HepG2 (cell line): ENCODE data around the gene JAGN1. TPM values are rescaled to one million over a fixed set of nuclear protein-coding genes. Genes with fewer than 3 reads are reported as not detected.

Experiments used
- ATAC-seq: fragments of 200-7000 bp; cut with Tn5 transposase; 3 replicates; pipeline ENCODE4 v1.9.1; 2020; ENCODE audit warnings: mild to moderate bottlenecking, moderate library complexity
- BruUV-seq: library from RNA; stranded (reverse); fragments of 400-500 nt; replicated peaks from 2 replicates; lab custom pipeline; 2021; lab: Mats Ljungman, UMichigan
- CTCF ChIA-PET: fragments of 300-600 bp; formaldehyde crosslinking; extraction: SDS; loops from one replicate; lab custom pipeline; 2021; ENCODE audit warnings: low total read pairs, inconsistent platforms, low intra/inter-chr PET ratio; lab: Yijun Ruan, JAX
- POLR2A ChIA-PET: fragments of 350-600 bp; sonication (Branson Sonifier 250); formaldehyde crosslinking; loops from one replicate; lab custom pipeline; 2020; ENCODE audit warnings: antibody characterized with exemption, inconsistent platforms; lab: Yijun Ruan, JAX
- DNase-seq: peaks from one replicate; pipeline ENCODE4 v3.0.0-alpha.2; 2015; ENCODE audit warnings: low spot score
- FAIRE-seq: peaks from 3 replicates; lab custom pipeline; 2011; peaks lifted over from hg19 to GRCh38; lab: Jason Lieb, UNC
- H2AFZ ChIP-seq: one replicate; pipeline ENCODE4 v1.6.1; 2011; ENCODE audit warnings: low read length, inconsistent platforms
- H3K27ac ChIP-seq: fragments of 300-600 bp; 3 replicates; pipeline ENCODE4 v1.8.0; 2011; ENCODE audit warnings: mixed run types, mild to moderate bottlenecking, mixed read lengths, low read length, inconsistent platforms; ENCODE audit not compliant: insufficient read depth; ENCODE audit errors: extremely low read length
- H3K27me3 ChIP-seq, 2 experiments: fragments of 200-600 bp in 1 of 2; 2 replicates in 1 of 2; 3 replicates in 1 of 2; pipeline versions ENCODE4 v1.6.0 to v1.8.0; 2011; ENCODE audit warnings: low read length in 2 of 2, mild to moderate bottlenecking in 2 of 2, moderate library complexity in 2 of 2, inconsistent platforms in 1 of 2; ENCODE audit not compliant: insufficient read depth in 2 of 2, control insufficient read depth in 1 of 2
- H3K36me3 ChIP-seq, 2 experiments: fragments of 200-600 bp in 1 of 2; replicated peaks in 1 of 2; 2 replicates in 1 of 2; 3 replicates in 1 of 2; pipeline versions ENCODE4 v1.5.1 to v1.8.0; 2011; ENCODE audit warnings: low read length in 2 of 2, inconsistent platforms in 1 of 2; ENCODE audit not compliant: insufficient read depth in 2 of 2, control insufficient read depth in 1 of 2
- H3K4me1 ChIP-seq: 2 replicates; pipeline ENCODE4 v1.5.1; 2012; ENCODE audit warnings: low read length, inconsistent platforms; ENCODE audit not compliant: insufficient read depth
- H3K4me2 ChIP-seq: 2 replicates; pipeline ENCODE4 v1.6.0; 2011; ENCODE audit warnings: low read depth, low read length, inconsistent platforms
- H3K4me3 ChIP-seq, 3 experiments: fragments of 200-600 bp in 1 of 3; sonication (generic), shearing (Covaris generic) in 1 of 3; replicated peaks in 1 of 3; 2 replicates each; pipeline ENCODE4 v1.5.1; 2011 to 2016; ENCODE audit warnings: low read length in 3 of 3, inconsistent platforms in 2 of 3, low read depth in 2 of 3, mild to moderate bottlenecking in 2 of 3, control low read depth in 1 of 3, mixed read lengths in 1 of 3; ENCODE audit not compliant: insufficient read depth in 1 of 3
- H3K79me2 ChIP-seq: one replicate; pipeline ENCODE4 v1.6.1; 2011; ENCODE audit warnings: low read length, inconsistent platforms; ENCODE audit not compliant: insufficient read depth
- H3K9ac ChIP-seq: 2 replicates; pipeline ENCODE4 v1.6.0; 2011; ENCODE audit warnings: mild to moderate bottlenecking, low read depth, low read length, inconsistent platforms; ENCODE audit not compliant: insufficient read depth
- H3K9me3 ChIP-seq: 2 replicates; pipeline ENCODE4 v1.5.1; 2012; ENCODE audit warnings: mild to moderate bottlenecking, low read length
- H4K20me1 ChIP-seq: 2 replicates; pipeline ENCODE4 v1.6.0; 2011; ENCODE audit warnings: inconsistent platforms, mild to moderate bottlenecking, low read length, moderate library complexity; ENCODE audit not compliant: insufficient read depth
- ELF1 ChIP-seq: sonication (generic); formaldehyde crosslinking; IDR thresholded peaks from 2 replicates; pipeline ENCODE4 v1.4.0; 2020; ENCODE audit warnings: missing genetic modification reagents
- HES4 ChIP-seq: sonication (generic); formaldehyde crosslinking; IDR thresholded peaks from 2 replicates; pipeline ENCODE4 v1.9.0; 2021; ENCODE audit warnings: mild to moderate bottlenecking, missing genetic modification reagents, borderline replicate concordance
- HNF1B ChIP-seq: sonication (generic); formaldehyde crosslinking; IDR thresholded peaks from 2 replicates; pipeline ENCODE4 v1.5.1; 2020; ENCODE audit warnings: mild to moderate bottlenecking, moderate library complexity, missing genetic modification reagents
- PHF21A ChIP-seq: sonication (generic); formaldehyde crosslinking; IDR thresholded peaks from 2 replicates; pipeline ENCODE4 v1.5.0; 2020; ENCODE audit warnings: mild to moderate bottlenecking, missing genetic modification reagents
- XBP1 ChIP-seq: sonication (generic); formaldehyde crosslinking; IDR thresholded peaks from 2 replicates; pipeline ENCODE4 v1.5.0; 2020; ENCODE audit warnings: missing genetic modification reagents
- ZBTB8A ChIP-seq: sonication (generic); formaldehyde crosslinking; IDR thresholded peaks from 2 replicates; pipeline ENCODE4 v1.4.0; 2020; ENCODE audit warnings: mild to moderate bottlenecking, low read depth, missing genetic modification reagents, borderline replicate concordance
- ZNF101 ChIP-seq: sonication (generic); formaldehyde crosslinking; IDR thresholded peaks from 2 replicates; pipeline ENCODE4 v1.4.0; 2020; ENCODE audit warnings: mild to moderate bottlenecking, low read depth, missing genetic modification reagents, borderline replicate concordance
- ZNF121 ChIP-seq: sonication (generic); formaldehyde crosslinking; IDR thresholded peaks from 2 replicates; pipeline ENCODE4 v1.5.0; 2020; ENCODE audit warnings: mild to moderate bottlenecking, missing genetic modification reagents
- ZNF263 ChIP-seq: sonication (generic); formaldehyde crosslinking; IDR thresholded peaks from 2 replicates; pipeline ENCODE4 v1.4.0; 2020; ENCODE audit warnings: missing genetic modification reagents
- ZNF446 ChIP-seq: sonication (generic); formaldehyde crosslinking; IDR thresholded peaks from 2 replicates; pipeline ENCODE4 v1.5.0; 2020; ENCODE audit warnings: mild to moderate bottlenecking, missing genetic modification reagents
- ZNF775 ChIP-seq: sonication (generic); formaldehyde crosslinking; IDR thresholded peaks from 2 replicates; pipeline ENCODE4 v1.4.0; 2020; ENCODE audit warnings: missing genetic modification reagents, mild to moderate bottlenecking, moderate library complexity, borderline replicate concordance
- ZNF777 ChIP-seq: sonication (generic); formaldehyde crosslinking; IDR thresholded peaks from 2 replicates; pipeline ENCODE4 v1.4.0; 2020; ENCODE audit warnings: missing genetic modification reagents
- WGBS: methylation state at CpG from one replicate; pipeline ENCODE4 v1.1.6; 2017; ENCODE audit warnings: low lambda C conversion rate; 5-methylcytosine and 5-hydroxymethylcytosine counted together
- in situ Hi-C: cut with HindIII; loops from 2 replicates; pipeline ENCODE4 v1.10.0; 2017; ENCODE audit warnings: low pct_unique_long_range_greater_than_20kb; ENCODE audit not compliant: extremely low pct_ligation_motif_present
- intact Hi-C: fragments of 100-400 bp; cut with micrococcal nuclease; formaldehyde crosslinking; loops from one replicate; pipeline ENCODE4 v1.10.0; 2022; ENCODE audit not compliant: unreplicated experiment
- polyA plus RNA-seq, 8 experiments: library from polyadenylated mRNA; depleted of rRNA in 3 of 8; stranded (reverse) in 7 of 8; unstranded in 1 of 8; fragments of >200 nt; fragmentation: Illumina TruSeq in 4 of 8; extraction: Trizol in 4 of 8; gene quantifications; 2 replicates each; pipeline versions ENCODE4 v1.2.1 to v1.2.3, GENCODE V29; 2011 to 2016; ENCODE audit warnings: low read depth in 4 of 8, missing spikeins in 1 of 8, mixed read lengths in 1 of 8; ENCODE audit not compliant: insufficient read depth in 1 of 8
- total RNA-seq, 5 experiments: library from RNA; depleted of rRNA; stranded (reverse); fragments of >200 nt; fragmentation: Illumina TruSeq; extraction: Trizol; gene quantifications; 2 replicates each; pipeline ENCODE4 v1.2.3, GENCODE V29; 2016; ENCODE audit warnings: low read depth in 1 of 5
- TF ChIP-seq, protein P1 (sequence below): IDR thresholded peaks from 2 replicates; pipeline ENCODE4 v1.6.1; 2016; ENCODE audit warnings: low read depth, missing genetic modification reagents, missing compliant biosample characterization
- TF ChIP-seq, protein P2 (sequence below): sonication (generic); formaldehyde crosslinking; IDR thresholded peaks from 2 replicates; pipeline ENCODE4 v1.4.0; 2020; ENCODE audit warnings: mild to moderate bottlenecking, missing genetic modification reagents

The JAGN1 gene
- total and polyA plus RNA-seq, 2 of the 13 experiments (the other 11 are each of a cell fraction or from before 2014, with no cell fraction given): 49.9 to 50.9 TPM

GRCh38 chr3:9878700-9879099 is 11.7 kb upstream of the JAGN1 start:
- POLR2A ChIA-PET: interaction anchor here (0.7 to 3.5 kb wide), 7 partner anchors 11 to 68 kb away, joined by 3 to 20 read pairs (median 5); partner anchors contain the start of genes CRELD1, IL17RC and JAGN1
- TF ChIP-seq XBP1 (CRISPR knock-in tag) (no peak), ELF1 (CRISPR knock-in tag) (no peak), ZNF775 (no peak), ZNF777 (no peak), ZBTB8A (CRISPR knock-in tag) (no peak), ZNF121 (CRISPR knock-in tag) (no peak), ZNF101 (no peak), ZNF446 (no peak), ZNF263 (no peak), PHF21A (CRISPR knock-in tag) (peak; percentile 73), HES4 (CRISPR knock-in tag) (no peak), HNF1B (CRISPR knock-in tag) (peak; percentile 70; the same call in 1 of the 2 replicates)
- TF ChIP-seq, protein P1, sequence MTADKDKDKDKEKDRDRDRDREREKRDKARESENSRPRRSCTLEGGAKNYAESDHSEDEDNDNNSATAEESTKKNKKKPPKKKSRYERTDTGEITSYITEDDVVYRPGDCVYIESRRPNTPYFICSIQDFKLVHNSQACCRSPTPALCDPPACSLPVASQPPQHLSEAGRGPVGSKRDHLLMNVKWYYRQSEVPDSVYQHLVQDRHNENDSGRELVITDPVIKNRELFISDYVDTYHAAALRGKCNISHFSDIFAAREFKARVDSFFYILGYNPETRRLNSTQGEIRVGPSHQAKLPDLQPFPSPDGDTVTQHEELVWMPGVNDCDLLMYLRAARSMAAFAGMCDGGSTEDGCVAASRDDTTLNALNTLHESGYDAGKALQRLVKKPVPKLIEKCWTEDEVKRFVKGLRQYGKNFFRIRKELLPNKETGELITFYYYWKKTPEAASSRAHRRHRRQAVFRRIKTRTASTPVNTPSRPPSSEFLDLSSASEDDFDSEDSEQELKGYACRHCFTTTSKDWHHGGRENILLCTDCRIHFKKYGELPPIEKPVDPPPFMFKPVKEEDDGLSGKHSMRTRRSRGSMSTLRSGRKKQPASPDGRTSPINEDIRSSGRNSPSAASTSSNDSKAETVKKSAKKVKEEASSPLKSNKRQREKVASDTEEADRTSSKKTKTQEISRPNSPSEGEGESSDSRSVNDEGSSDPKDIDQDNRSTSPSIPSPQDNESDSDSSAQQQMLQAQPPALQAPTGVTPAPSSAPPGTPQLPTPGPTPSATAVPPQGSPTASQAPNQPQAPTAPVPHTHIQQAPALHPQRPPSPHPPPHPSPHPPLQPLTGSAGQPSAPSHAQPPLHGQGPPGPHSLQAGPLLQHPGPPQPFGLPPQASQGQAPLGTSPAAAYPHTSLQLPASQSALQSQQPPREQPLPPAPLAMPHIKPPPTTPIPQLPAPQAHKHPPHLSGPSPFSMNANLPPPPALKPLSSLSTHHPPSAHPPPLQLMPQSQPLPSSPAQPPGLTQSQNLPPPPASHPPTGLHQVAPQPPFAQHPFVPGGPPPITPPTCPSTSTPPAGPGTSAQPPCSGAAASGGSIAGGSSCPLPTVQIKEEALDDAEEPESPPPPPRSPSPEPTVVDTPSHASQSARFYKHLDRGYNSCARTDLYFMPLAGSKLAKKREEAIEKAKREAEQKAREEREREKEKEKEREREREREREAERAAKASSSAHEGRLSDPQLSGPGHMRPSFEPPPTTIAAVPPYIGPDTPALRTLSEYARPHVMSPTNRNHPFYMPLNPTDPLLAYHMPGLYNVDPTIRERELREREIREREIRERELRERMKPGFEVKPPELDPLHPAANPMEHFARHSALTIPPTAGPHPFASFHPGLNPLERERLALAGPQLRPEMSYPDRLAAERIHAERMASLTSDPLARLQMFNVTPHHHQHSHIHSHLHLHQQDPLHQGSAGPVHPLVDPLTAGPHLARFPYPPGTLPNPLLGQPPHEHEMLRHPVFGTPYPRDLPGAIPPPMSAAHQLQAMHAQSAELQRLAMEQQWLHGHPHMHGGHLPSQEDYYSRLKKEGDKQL: no peak
- TF ChIP-seq, protein P2, sequence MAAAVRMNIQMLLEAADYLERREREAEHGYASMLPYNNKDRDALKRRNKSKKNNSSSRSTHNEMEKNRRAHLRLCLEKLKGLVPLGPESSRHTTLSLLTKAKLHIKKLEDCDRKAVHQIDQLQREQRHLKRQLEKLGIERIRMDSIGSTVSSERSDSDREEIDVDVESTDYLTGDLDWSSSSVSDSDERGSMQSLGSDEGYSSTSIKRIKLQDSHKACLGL: no peak

More at GRCh38 chr3:9878700-9879099, 11.7 kb upstream of the JAGN1 start:
- 2% methylated on average over 5 of the region's 5 CpGs for WGBS
- Histone ChIP-seq H4K20me1 (no peaks in the 10 kb centered on the region), H3K4me3 (peak overlapping the region in 1 of 3 experiments; percentile 51; a peak in 2 of 6 replicates), H3K36me3 (no peaks in the 10 kb centered on the region), H2AFZ (no peak overlapping the region), H3K4me2 (peak overlapping the region; percentile 65), H3K9ac (peak overlapping the region; percentile 17; the same call in 1 of the 2 replicates), H3K4me1 (peaks cover 34% of the 10 kb centered on the region), H3K79me2 (no peaks in the 10 kb centered on the region), H3K9me3 (no peaks in the 10 kb centered on the region), H3K27ac (peak overlapping the region; percentile 49), H3K27me3 (no peaks in the 10 kb centered on the region)
- intact Hi-C loops (loop anchor here (1.0 to 5.0 kb wide), 3 partner anchors 10 to 39 kb away; partner anchors contain the start of gene IL17RC), in situ Hi-C loops (no loop called here)
- ATAC-seq: peak; percentile 98
- peak; percentile 84 for DNase-seq
- FAIRE-seq: peak; percentile 79
- CTCF ChIA-PET: no interaction called here
- BruUV-seq: no TSS peak
